Measurements from ENCODE around the gene CLPTM1L.
"Not testable (repeated sequence)": the region's sequence is repeated elsewhere in the genome, so short reads cannot be mapped to it uniquely, and the experiment has no call there.

The CLPTM1L gene

GRCh38 chr5:1338506-1339070 is 6.3 kb downstream of the CLPTM1L start:
- DNase-seq: no peak

- DNase-seq: no peak
Measured at GRCh38 chr5:1338196-1338490, 6.8 kb downstream of the CLPTM1L start.

- no peak for DNase-seq
Measured at GRCh38 chr5:1337489-1338195, 7.3 kb downstream of the CLPTM1L start.

- DNase-seq: no peak
Measured at GRCh38 chr5:1336749-1337488, 8.0 kb downstream of the CLPTM1L start.

GRCh38 chr5:1336106-1336561 is 8.8 kb downstream of the CLPTM1L start:
- no peak for DNase-seq

- no peak for DNase-seq
Measured at GRCh38 chr5:1335540-1336095, 9.3 kb downstream of the CLPTM1L start.

GRCh38 chr5:1334831-1335539 is 9.9 kb downstream of the CLPTM1L start:
- no peak for DNase-seq

- DNase-seq: no peak
Measured at GRCh38 chr5:1333986-1334385, 10.9 kb downstream of the CLPTM1L start.

GRCh38 chr5:1333286-1333685 is 11.6 kb downstream of the CLPTM1L start:
- not testable (repeated sequence) for DNase-seq

GRCh38 chr5:1332461-1333001 is 12.4 kb downstream of the CLPTM1L start:
- no peak for DNase-seq

- no peak for DNase-seq
Measured at GRCh38 chr5:1331861-1332405, 13.0 kb downstream of the CLPTM1L start.

- DNase-seq: no peak
Measured at GRCh38 chr5:1330847-1331831, 13.8 kb downstream of the CLPTM1L start.

- DNase-seq: no peak
Measured at GRCh38 chr5:1330146-1330846, 14.6 kb downstream of the CLPTM1L start.

GRCh38 chr5:1329111-1329579 is 15.8 kb downstream of the CLPTM1L start:
- no peak for DNase-seq

GRCh38 chr5:1328237-1329110 is 16.4 kb downstream of the CLPTM1L start:
- not testable (repeated sequence) for DNase-seq

- not testable (repeated sequence) for DNase-seq
Measured at GRCh38 chr5:1326901-1327756, 17.8 kb downstream of the CLPTM1L start.

GRCh38 chr5:1326532-1326875 is 18.4 kb downstream of the CLPTM1L start:
- DNase-seq: not testable (repeated sequence)

- DNase-seq: no peak
Measured at GRCh38 chr5:1325870-1326531, 18.9 kb downstream of the CLPTM1L start.

All from CD4-positive, alpha-beta T cell treated with Interleukin-21 for 1 hour (primary cell).